Kidney epithelial cell (primary cell): ENCODE data around the gene CHID1. TPM values are rescaled to one million over a fixed set of nuclear protein-coding genes. Genes with fewer than 3 reads are reported as not detected.

ENCODE experiments used
- DNase-seq: peaks from one replicate; pipeline ENCODE4 v3.0.0-alpha.2; 2010; ENCODE audit warnings: low read depth
- H3K27me3 ChIP-seq: 2 replicates; pipeline ENCODE4 v1.6.0; 2011; ENCODE audit warnings: low read length; ENCODE audit not compliant: control insufficient read depth, insufficient read depth
- H3K36me3 ChIP-seq: 2 replicates; pipeline ENCODE4 v1.5.1; 2011; ENCODE audit warnings: low read length; ENCODE audit not compliant: control insufficient read depth, insufficient read depth
- H3K4me3 ChIP-seq: 2 replicates; pipeline ENCODE4 v1.5.1; 2011; ENCODE audit warnings: low read depth, mild to moderate bottlenecking, control low read depth, low read length
- total RNA-seq: library from RNA; depleted of rRNA; stranded (reverse); fragments of >200 nt; gene quantifications from 2 replicates; pipeline ENCODE4 v1.2.3, GENCODE V29; 2015
- TF ChIP-seq, protein P1 (sequence below): IDR thresholded peaks from 2 replicates; pipeline ENCODE4 v1.5.1; 2011; ENCODE audit warnings: mild to moderate bottlenecking, moderate library complexity, low read length, control low read depth, inconsistent platforms; ENCODE audit not compliant: insufficient read depth, poor library complexity, severe bottlenecking

CHID1 gene
- total RNA-seq, 1 donor from 2014 or later = 90.0 TPM

- Histone ChIP-seq H3K4me3 (no peak overlapping the region), H3K36me3 (peaks cover 2% of the 10 kb centered on the region), H3K27me3 (no peaks in the 10 kb centered on the region)
- DNase-seq = no peak
- TF ChIP-seq, protein P1, sequence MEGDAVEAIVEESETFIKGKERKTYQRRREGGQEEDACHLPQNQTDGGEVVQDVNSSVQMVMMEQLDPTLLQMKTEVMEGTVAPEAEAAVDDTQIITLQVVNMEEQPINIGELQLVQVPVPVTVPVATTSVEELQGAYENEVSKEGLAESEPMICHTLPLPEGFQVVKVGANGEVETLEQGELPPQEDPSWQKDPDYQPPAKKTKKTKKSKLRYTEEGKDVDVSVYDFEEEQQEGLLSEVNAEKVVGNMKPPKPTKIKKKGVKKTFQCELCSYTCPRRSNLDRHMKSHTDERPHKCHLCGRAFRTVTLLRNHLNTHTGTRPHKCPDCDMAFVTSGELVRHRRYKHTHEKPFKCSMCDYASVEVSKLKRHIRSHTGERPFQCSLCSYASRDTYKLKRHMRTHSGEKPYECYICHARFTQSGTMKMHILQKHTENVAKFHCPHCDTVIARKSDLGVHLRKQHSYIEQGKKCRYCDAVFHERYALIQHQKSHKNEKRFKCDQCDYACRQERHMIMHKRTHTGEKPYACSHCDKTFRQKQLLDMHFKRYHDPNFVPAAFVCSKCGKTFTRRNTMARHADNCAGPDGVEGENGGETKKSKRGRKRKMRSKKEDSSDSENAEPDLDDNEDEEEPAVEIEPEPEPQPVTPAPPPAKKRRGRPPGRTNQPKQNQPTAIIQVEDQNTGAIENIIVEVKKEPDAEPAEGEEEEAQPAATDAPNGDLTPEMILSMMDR = no peak
Observed at GRCh38 chr11:886568-886967, 24.0 kb downstream of the CHID1 start.

DNA sequence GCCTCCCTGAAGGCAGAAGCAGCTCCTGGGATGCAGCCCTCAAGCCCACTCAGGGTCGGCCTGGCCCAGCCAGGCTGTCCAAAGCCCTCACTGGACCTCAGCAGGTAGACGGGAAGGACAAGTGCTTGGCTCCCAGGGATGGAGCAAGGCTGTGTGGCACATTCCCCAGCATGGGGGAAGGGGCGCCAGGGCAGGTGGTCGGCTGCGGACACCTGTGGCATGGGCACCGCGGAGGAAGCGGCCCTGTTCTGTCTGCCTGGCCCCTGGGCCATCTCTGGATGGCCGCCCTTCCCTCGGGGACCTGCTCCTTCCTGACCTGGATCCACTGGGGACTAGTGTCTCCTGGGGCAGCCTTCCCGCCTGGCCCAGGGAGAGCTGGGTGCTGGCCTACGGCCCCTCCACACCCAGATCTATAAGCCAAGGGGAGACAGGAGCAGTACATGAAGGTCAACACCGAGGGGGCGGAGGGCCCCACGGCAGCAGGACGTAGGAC lies 26.0 kb downstream of the CHID1 start:
- DNase-seq = no peak
- Histone ChIP-seq H3K4me3 (no peak overlapping the region), H3K27me3 (no peaks in the 10 kb centered on the region), H3K36me3 (peaks cover 3% of the 10 kb centered on the region)
- TF ChIP-seq, protein P1 = no peak

GRCh38 chr11:883527-883926 lies 27.1 kb downstream of the CHID1 start:
- TF ChIP-seq, protein P1 = no peak
- H3K36me3 ChIP-seq = peaks cover 3% of the 10 kb centered on the region
- no peak overlapping the region for H3K4me3 ChIP-seq
- H3K27me3 ChIP-seq = no peaks in the 10 kb centered on the region
- DNase-seq = no peak

DNA sequence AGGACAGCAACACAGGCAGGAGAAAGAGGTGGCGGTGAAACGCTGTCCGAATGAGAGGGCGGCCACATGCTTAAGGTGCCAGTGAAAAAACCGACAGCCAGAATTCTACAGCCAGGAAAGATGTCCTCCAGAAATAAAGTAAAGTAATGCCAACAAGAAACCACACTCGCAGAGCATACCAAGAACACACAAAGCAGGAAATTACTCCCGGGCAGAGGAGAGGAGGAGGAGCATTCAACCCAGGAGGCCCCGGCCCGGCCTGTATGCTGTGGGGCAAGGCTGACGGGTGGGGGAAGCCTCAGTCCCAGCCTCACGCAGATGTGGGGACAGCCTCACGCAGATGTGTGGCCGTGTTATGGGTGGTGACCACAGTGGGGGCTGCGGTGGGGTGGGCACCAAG lies 28.0 kb downstream of the CHID1 start:
- Histone ChIP-seq H3K27me3 (no peaks in the 10 kb centered on the region), H3K4me3 (no peak overlapping the region), H3K36me3 (peaks cover 3% of the 10 kb centered on the region)
- no peak for DNase-seq
- TF ChIP-seq, protein P1 = no peak

- DNase-seq = no peak
- H3K4me3 ChIP-seq = no peak overlapping the region
- TF ChIP-seq, protein P1 = no peak
- H3K27me3 ChIP-seq = no peaks in the 10 kb centered on the region
- H3K36me3 ChIP-seq = peaks cover 3% of the 10 kb centered on the region
Observed at GRCh38 chr11:880447-880846, 30.2 kb downstream of the CHID1 start.

GRCh38 chr11:877565-877964 lies 33.0 kb downstream of the CHID1 start:
- TF ChIP-seq, protein P1 = no peak
- Histone ChIP-seq H3K4me3 (no peak overlapping the region), H3K36me3 (peaks cover 1% of the 10 kb centered on the region), H3K27me3 (no peaks in the 10 kb centered on the region)
- DNase-seq = no peak
